GM19240 (cell line): ENCODE results near the gene HTR4.

ENCODE experiments used
- DNase-seq: peaks from one replicate; pipeline ENCODE4 v3.0.0; 2011; ENCODE audit warnings: low spot score; ENCODE audit not compliant: insufficient read length

HTR4 gene

GRCh38 chr5:148607406-148607805 lies 46.9 kb downstream of the HTR4 start:
- no peak for DNase-seq

- no peak for DNase-seq
These were observed 48.0 kb downstream of the HTR4 start for GRCh38 chr5:148606296-148606695.

- no peak for DNase-seq
These were observed 55.1 kb downstream of the HTR4 start for GRCh38 chr5:148599187-148599586.

- no peak for DNase-seq
These were observed 58.6 kb downstream of the HTR4 start for GRCh38 chr5:148595697-148596096.

GRCh38 chr5:148586796-148587195 lies 67.5 kb downstream of the HTR4 start:
- no peak for DNase-seq

GRCh38 chr5:148585988-148586387 lies 68.3 kb downstream of the HTR4 start:
- DNase-seq: no peak

GRCh38 chr5:148584103-148584502 lies 70.2 kb downstream of the HTR4 start:
- DNase-seq: no peak

GRCh38 chr5:148583421-148583965 lies 70.8 kb downstream of the HTR4 start:
- no peak for DNase-seq

GRCh38 chr5:148574167-148574566 lies 80.2 kb downstream of the HTR4 start:
- DNase-seq: no peak

- DNase-seq: no peak
These were observed 81.0 kb downstream of the HTR4 start for GRCh38 chr5:148573374-148573773.

- DNase-seq: no peak
These were observed 84.4 kb downstream of the HTR4 start for GRCh38 chr5:148569948-148570347.

- DNase-seq: no peak
These were observed 89.2 kb downstream of the HTR4 start for GRCh38 chr5:148565148-148565547.

- no peak for DNase-seq
These were observed 91.3 kb downstream of the HTR4 start for GRCh38 chr5:148563021-148563420.

- no peak for DNase-seq
These were observed 92.5 kb downstream of the HTR4 start for GRCh38 chr5:148561801-148562311.

GRCh38 chr5:148559461-148559860 lies 94.9 kb downstream of the HTR4 start:
- DNase-seq: no peak

- DNase-seq: no peak
These were observed 95.4 kb downstream of the HTR4 start for GRCh38 chr5:148558892-148559291.

GRCh38 chr5:148556835-148557234 lies 97.5 kb downstream of the HTR4 start:
- no peak for DNase-seq

- no peak for DNase-seq
These were observed 99.7 kb downstream of the HTR4 start for GRCh38 chr5:148554621-148555020.

GRCh38 chr5:148543727-148544126 lies 110.6 kb downstream of the HTR4 start:
- DNase-seq: no peak

- DNase-seq: no peak
These were observed 111.5 kb downstream of the HTR4 start for GRCh38 chr5:148542812-148543211.

GRCh38 chr5:148541054-148541835 lies 113.1 kb downstream of the HTR4 start:
- no peak for DNase-seq

- DNase-seq: no peak
These were observed 113.7 kb downstream of the HTR4 start for GRCh38 chr5:148540647-148541046.

GRCh38 chr5:148539851-148540250 lies 114.5 kb downstream of the HTR4 start:
- DNase-seq: no peak
